OCI-LY7 (cell line): Measurements from ENCODE around the gene DCLK1.
"Not testable (repeated sequence)": the region's sequence is repeated elsewhere in the genome, so short reads cannot be mapped to it uniquely, and the experiment has no call there.

Experiments
- EZH2phosphoT487 ChIP-seq: fragments of 200-600 bp; sonication (generic); IDR thresholded peaks from 2 replicates; pipeline ENCODE4 v1.6.1; 2018; ENCODE audit warnings: low read depth, borderline replicate concordance, mild to moderate bottlenecking, mixed run types, antibody characterized with exemption, low read length, moderate library complexity, mixed read lengths
- TF ChIP-seq, protein P1 (sequence below): fragments of 200-600 bp; sonication (generic); conservative IDR thresholded peaks from 2 replicates; pipeline ENCODE4 v1.5.1; 2014; ENCODE audit warnings: mild to moderate bottlenecking, antibody characterized with exemption, low read length, moderate library complexity, mixed read lengths

DNA sequence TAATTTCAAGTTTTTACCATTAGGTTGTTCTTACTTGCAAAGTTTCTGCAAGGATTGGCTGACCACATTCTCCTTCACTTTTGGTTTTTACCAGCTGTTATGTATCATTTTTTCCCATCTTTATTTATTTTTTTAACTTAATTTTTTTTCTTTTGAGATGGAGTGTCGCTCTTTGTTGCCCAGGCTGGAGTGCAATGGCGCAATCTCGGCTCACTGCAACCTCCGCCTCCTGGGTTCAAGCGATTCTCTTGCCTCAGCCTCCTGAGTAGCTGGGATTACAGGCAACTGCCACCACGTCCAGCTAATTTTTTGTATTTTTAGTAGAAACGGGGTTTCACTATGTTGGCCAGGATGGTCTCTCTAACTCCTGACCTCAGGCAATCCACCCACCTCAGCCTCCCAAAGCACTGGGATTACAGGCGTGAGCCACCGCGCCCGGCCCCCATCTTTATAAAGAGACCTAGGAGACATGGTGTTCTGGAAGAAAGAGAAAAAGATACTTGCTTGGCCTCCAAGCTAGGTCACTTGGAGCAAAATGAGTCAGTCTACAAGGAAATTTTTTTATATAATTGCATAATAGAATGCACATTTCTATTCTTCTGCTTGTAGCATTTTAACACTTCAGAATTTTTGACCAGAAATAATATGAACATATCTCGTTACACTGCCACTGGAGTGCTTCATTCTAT lies 60.5 kb downstream of the DCLK1 start:
- TF ChIP-seq, protein P1, sequence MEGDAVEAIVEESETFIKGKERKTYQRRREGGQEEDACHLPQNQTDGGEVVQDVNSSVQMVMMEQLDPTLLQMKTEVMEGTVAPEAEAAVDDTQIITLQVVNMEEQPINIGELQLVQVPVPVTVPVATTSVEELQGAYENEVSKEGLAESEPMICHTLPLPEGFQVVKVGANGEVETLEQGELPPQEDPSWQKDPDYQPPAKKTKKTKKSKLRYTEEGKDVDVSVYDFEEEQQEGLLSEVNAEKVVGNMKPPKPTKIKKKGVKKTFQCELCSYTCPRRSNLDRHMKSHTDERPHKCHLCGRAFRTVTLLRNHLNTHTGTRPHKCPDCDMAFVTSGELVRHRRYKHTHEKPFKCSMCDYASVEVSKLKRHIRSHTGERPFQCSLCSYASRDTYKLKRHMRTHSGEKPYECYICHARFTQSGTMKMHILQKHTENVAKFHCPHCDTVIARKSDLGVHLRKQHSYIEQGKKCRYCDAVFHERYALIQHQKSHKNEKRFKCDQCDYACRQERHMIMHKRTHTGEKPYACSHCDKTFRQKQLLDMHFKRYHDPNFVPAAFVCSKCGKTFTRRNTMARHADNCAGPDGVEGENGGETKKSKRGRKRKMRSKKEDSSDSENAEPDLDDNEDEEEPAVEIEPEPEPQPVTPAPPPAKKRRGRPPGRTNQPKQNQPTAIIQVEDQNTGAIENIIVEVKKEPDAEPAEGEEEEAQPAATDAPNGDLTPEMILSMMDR: not testable (repeated sequence)
- not testable (repeated sequence) for TF ChIP-seq EZH2phosphoT487
